NCI-H226 (cell line): ENCODE results near the gene ATG7.
A peak's percentile ranks its signal among the peaks of the same experiment; 100 is the strongest.
"Not testable (repeated sequence)": the region's sequence is repeated elsewhere in the genome, so short reads cannot be mapped to it uniquely, and the experiment has no call there.

ENCODE experiments used
- DNase-seq: peaks from one replicate; pipeline ENCODE4 v3.0.0-alpha.2; 2015

Gene ATG7

DNA sequence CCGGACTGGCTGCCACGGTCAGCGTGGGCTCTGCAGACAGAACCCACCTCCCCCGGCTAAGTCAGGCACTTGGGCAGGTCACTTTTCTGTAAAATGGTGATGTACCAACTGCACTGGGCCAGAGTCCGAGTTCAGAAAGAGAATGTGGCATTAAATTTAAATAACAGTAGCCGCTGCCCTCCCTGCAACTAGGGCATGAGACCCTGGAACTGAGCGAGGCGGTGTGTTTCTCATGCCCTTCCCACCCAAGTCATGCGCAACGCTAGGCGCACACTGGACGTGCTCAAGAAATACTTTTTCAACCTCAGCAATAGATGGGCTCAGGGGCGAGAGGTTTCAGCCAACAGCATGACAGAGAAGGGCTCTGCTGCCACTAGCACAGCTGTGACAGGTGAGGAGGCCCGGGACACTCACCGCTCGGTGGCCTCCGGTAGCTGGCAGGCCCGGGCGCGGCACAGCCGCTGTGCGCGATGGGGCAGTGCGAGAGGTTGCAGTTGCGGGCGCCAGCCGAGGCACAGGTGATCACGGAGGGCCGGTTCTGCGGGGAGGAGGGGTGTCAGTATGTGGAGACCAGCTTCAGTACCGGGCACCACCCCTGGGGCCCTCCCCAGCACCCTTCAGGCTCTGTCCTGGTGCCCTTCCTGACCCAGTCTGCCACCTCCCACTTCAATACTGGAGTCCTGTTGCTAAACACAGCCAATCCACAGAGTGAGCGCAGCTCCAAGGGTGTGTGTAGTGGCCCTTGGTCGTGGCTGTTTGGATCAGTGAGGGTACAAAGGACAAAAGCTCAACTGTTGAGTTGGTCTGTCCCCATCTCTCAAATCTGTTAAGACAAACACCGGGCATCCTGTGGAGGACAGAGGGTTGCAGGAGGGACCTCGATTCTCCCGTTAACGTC, 287.0 kb downstream of the ATG7 start:
- DNase-seq, result no peak

- DNase-seq, result no peak
These were observed 287.8 kb downstream of the ATG7 start for GRCh38 chr3:11559816-11560633.

GRCh38 chr3:11560746-11561145, 288.5 kb downstream of the ATG7 start:
- DNase-seq, result no peak

- no peak for DNase-seq
These were observed 290.2 kb downstream of the ATG7 start for GRCh38 chr3:11562277-11562881.

GRCh38 chr3:11563159-11563864, 291.1 kb downstream of the ATG7 start:
- no peak for DNase-seq

- no peak for DNase-seq
These were observed 291.6 kb downstream of the ATG7 start for GRCh38 chr3:11563865-11564185.

GRCh38 chr3:11564577-11565001, 292.4 kb downstream of the ATG7 start:
- no peak for DNase-seq

DNA sequence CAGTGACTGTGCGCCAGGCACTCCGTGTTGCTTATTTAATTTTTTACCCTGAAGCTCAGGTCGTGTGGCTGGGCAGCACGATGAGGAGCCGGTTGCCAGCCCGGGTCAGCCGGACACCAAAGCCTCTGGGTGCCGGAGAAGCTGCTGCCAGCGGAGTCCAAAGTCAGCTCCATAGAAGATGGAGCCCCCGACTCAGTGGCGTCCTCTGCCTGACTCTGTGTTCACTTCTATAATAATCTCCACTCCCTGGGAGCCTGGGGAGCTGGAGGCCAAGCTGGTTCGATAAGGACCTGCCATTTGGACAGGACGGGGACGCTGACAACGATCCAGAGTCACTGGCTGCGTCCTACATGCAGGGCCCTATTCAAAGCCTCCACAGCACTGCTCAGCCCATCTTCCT, 292.9 kb downstream of the ATG7 start:
- DNase-seq, result no peak

DNA sequence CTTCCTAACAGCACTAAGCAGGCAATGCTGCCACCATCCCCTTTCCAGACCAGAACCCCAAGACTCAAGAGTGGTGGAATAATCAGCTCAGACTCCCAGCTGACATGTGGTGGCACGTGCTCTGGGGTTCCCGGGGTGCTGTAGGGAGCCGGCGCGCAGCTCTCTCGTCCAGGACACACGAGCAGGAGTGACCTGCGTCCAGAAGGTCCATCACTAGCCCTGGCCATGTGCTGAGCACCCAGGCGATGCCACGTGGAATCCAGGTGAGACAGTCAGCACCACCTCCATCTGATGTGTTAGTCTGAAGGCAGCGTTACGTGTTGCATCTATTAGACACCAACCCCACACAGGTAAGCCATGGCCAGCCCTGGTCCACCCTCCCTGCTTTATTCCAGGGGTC, 293.3 kb downstream of the ATG7 start:
- DNase-seq, result no peak

DNA sequence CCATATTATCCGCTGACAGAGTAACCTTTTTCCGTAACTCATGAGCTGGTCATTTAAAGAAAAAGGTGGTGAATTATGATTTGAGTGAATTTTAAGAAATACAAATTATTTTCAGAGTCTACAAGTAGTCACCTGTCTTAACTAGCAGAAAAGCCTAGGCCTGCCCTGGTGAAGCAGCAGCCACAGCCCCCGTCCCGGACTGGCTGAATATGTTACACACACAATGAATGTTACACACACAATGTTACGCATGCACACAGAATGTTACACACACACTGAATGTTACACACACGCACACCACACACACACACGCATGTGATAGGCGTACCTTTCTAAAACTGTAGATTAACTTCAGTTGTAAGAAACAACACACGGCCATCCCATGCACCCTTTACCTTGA, 293.7 kb downstream of the ATG7 start:
- no peak for DNase-seq

DNA sequence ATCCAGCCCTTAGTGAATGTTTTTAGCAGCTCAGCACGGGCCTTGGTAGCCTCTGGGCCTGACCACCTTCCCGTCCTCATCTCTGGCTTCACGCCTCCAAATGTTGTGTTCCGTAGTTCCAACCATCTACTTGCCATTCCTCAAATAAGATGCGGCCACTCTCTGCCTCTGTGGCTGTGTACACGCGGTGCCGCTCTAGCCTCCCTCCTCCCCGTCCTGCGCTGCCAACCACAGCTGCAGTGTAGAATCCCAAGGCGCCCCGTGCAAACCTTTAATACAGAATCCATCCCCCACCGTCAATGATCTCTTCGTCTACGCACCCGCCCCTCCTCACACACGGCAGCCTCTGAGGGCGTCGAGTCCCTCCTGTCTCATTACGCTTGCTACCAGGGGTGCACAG, 294.3 kb downstream of the ATG7 start:
- no peak for DNase-seq

DNA sequence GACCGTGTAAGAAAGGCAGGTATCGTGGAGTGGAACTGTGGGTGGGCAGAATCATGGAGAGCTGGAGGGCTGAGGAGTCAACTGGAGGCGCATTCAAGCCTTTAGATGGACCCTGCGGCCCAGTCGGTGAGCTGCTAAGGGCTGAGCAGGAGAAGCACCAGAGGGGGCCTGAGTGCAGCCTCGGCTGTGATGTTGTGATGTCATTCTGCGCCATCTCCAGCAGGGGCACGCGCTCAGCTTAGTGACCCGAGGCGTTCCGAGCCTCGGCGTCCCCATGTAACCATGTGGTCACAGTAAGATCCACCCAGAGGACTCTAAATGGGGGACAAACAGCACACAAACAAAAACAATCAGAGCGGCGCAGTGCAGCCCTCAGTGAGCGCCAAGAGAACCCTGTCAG, 294.7 kb downstream of the ATG7 start:
- DNase-seq, result no peak

DNA sequence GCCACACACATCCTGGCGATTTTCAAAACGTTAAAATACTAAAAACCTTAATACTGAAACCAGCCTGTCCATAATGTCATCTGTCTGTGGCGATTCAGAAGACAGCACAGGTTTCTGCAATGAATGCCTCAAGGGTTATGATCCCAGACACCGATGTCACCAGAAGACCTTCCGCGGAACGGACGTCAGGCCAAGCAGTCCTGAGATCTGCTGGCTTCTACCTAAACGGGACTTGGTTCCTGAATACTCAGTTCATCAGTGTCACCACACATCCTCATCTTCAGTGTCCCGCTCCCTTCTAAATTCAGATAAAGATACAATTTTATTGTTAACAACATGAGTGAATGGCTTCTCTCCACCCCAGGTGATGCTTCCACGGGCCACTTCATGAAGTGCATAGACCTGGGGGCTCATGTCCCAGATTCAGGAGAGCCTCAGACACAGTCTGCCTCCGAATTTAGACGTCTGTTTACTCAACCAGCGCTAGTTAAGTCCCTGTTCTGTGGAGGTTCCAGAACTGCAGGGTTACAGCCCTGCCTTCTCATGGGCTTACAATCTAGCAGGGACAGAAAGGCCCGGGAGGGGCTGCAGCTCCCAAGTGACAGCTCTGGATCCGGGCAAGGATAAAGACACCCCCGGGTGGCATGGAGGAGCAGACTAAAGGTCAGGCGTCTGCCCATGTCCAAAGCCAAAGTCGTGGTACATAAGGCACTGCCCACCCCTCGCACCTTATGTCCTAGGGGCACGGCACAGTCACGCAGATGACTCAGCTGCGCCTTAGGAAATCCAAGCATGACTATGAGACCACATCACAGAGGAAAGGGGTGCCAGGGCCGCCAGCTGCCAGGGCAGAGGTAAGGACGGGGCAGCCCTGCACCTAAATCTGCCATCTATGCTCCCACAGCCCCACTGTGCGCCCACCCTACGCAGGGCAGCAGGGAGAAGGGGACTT, 295.6 kb downstream of the ATG7 start:
- peak; percentile 48 for DNase-seq

DNA sequence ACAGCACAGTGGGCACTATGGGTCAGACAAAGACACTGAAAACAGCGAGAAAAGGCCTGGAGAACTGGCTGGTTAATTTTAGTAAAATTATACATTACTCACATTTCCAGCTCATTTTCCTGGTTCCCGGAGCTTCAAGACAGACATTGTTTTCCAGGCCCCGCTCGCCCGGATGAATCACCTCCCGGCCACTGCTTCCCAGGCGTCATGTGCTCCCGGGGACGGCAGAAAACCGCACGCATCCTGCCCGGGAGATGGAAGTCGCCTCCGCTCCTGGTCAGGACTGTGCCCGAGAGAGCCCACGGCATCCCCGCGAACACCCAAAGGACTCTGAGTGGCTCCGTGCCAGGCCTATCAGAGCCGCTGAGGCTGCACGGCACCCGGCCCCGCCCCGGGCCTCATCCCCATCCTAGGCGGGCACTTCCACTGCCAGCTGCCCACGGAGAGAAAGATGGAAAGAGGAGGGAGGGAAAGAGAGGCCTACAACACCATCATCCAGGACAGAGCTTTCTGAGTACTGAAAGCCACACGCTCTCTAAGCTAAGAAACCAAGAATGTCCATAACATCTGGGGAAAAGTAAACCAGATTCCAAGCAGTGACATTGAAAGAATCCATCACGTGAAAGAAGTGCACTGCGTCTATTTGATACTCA, 296.4 kb downstream of the ATG7 start:
- DNase-seq, result no peak

- no peak for DNase-seq
These were observed 297.1 kb downstream of the ATG7 start for GRCh38 chr3:11569156-11569741.

DNA sequence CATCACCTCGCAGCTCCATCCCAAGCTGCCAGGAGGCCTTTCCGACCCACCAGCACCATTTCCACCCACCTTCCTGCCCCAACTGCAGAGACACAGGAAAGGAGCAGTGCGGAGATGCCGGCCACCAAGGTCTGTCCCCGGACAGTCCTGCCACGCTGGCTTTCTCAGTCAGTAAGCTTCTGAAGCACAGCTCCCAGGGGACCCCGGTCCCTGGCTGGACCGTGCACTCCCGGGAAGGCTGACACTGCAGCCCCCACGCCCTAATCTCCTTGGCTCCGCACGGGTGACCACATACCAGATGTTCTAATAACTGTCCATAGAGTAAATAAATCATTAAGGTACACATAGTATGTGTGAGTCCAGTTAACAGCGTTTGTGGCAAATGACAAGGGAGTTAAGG, 298.1 kb downstream of the ATG7 start:
- no peak for DNase-seq

DNA sequence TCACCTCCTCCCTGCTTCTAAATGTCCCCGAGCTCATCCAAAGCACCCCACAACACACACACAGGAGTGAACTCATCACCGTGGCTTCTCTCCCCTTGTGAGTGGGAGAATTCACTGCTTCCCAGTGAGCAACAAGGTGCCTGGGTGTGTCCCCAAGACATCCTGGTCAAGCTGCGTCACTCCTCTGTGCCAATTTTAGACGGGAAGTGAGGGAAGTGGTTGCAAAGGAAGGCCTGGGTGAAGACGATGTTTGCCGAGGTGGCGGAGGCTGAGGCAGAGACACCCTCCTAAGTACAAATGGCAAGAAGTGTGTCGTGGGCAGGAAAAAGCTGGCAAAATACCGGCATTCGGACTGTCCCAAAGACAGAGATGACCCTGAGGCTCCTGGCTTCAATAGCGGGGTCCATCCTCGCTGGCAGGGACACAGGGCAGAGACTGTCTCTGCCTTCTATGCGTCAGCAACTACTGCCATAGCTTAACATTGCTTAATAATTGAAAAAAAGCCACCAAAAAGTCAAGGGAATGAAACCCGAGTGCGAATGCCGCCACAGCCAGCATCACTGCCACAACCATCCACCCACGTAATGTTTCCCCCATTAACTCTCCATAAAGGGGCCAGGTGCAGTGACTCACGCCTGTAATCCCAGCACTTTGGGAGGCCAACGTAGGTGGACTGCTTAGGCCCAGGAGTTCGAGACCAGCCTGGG, 298.7 kb downstream of the ATG7 start:
- no peak for DNase-seq

DNA sequence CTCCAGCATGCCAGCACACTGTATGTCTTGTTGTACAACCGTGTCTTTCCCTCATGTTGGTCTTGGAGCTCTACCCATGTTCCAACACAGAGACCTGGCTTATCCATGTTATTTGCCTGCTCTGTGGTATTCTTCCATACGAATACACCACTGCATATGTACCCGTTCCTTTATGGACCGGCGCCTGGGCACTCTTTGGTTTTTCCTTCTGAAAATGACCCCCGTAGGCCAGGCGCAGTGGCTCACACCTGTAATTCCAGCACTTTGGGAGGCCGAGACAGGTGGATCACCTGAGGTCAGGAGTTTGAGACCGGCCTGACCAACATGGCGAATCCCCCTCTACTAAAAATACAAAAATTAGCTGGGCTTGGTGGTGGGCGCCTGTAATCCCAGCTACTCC, 300.5 kb downstream of the ATG7 start:
- DNase-seq, result not testable (repeated sequence)

DNA sequence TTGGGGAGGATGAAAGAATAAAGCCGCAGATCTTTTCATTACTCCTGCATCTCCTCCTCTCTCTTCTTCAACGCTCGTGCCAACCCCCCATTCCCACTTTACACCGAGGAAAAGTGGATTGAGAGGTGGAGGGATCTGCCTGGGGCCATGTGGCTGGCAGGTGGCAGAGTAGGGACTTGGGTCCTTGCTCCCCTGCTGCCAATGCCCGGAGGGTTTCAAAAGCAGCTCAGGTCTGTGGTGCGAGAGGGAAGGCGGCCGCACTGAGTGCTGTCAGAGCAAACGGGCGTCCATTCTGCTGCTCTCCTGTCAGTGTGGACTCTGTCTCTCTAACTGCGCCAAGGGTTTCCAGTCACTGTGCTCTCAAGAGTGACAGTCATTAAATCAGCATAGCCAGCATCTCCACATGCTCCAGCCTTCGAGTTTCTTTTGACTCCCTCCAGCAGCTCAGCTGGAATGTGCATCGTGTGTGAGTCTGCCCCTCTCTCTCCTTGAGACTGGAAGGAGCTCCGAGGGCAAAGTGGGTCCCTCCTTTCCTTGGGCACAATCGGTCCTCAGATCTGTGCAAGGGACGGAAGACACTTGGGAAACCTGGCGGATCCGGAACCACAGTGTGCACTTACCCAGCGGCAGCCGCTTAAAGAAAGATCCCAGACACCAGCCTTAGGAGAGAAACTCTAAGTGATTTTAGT, 302.9 kb downstream of the ATG7 start:
- no peak for DNase-seq

DNA sequence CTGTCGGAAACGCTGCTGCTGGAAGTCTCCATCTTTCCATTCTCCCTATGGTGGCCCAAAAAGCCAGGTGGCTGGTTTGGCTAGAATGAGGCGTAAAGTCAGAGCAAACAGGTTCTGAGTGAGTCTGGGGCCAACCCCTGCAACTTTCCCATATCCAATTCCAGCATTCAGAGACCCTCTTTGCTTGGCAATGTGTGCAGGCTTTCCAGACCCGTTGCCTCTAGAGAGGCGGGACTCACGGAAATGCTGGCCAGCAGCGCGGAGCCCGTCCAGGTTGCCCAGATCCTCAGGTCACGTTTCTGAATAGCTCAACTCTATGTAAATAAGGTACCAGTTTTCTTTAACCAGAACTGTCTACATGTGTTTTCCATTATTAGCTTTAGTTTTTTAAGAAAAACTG, 303.5 kb downstream of the ATG7 start:
- DNase-seq, result no peak
